SJCRH30 (cell line): ENCODE data around the gene CDC42BPB. TPM values are rescaled to one million over a fixed set of nuclear protein-coding genes. Genes with fewer than 3 reads are reported as not detected.
A peak's percentile ranks its signal among the peaks of the same experiment; 100 is the strongest.

ENCODE experiments used
- DNase-seq, 2 experiments: peaks; one replicate each; pipeline ENCODE4 v3.0.0-alpha.2; 2015 to 2020
- H3K27ac ChIP-seq: fragments of 250-450 bp; sonication (Bioruptor Pico); 2 replicates; pipeline ENCODE4 v1.5.1; 2020; ENCODE audit warnings: mild to moderate bottlenecking, moderate library complexity
- H3K27me3 ChIP-seq: fragments of 250-450 bp; sonication (Bioruptor Pico); 2 replicates; pipeline ENCODE4 v1.5.1; 2020; ENCODE audit warnings: mild to moderate bottlenecking, moderate library complexity
- H3K36me3 ChIP-seq: fragments of 250-450 bp; sonication (Bioruptor Pico); 2 replicates; pipeline ENCODE4 v1.5.1; 2020; ENCODE audit warnings: mild to moderate bottlenecking, moderate library complexity
- H3K4me1 ChIP-seq: fragments of 250-450 bp; sonication (Bioruptor Pico); 2 replicates; pipeline ENCODE4 v1.5.1; 2020; ENCODE audit warnings: mild to moderate bottlenecking, moderate library complexity
- H3K4me3 ChIP-seq: fragments of 250-450 bp; sonication (Bioruptor Pico); 2 replicates; pipeline ENCODE4 v1.5.1; 2020; ENCODE audit warnings: mild to moderate bottlenecking, moderate library complexity
- H3K9me3 ChIP-seq: fragments of 250-450 bp; sonication (Bioruptor Pico); replicated peaks from 2 replicates; pipeline ENCODE4 v1.5.1; 2020; ENCODE audit warnings: mild to moderate bottlenecking, moderate library complexity
- total RNA-seq: library from RNA; depleted of rRNA; stranded (reverse); fragments of >200 nt; shearing (Covaris generic); gene quantifications from 2 replicates; pipeline ENCODE4 v1.2.3, GENCODE V29; 2014

The CDC42BPB gene
- total RNA-seq, 1 experiment from 2014 or later, result 43.4 TPM

- H3K36me3 ChIP-seq, result no peaks in the 10 kb centered on the region
- H3K4me1 ChIP-seq, result peaks cover 3% of the 10 kb centered on the region; the same call in 1 of the 2 replicates
- H3K27ac ChIP-seq, result no peak overlapping the region
- no peak overlapping the region for H3K4me3 ChIP-seq
- DNase-seq, result peak in 1 of 2 experiments; percentile 27
- H3K9me3 ChIP-seq, result no peaks in the 10 kb centered on the region
- peaks cover 20% of the 10 kb centered on the region for H3K27me3 ChIP-seq
These were observed 29.5 kb upstream of the CDC42BPB start for GRCh38 chr14:103086771-103087342.

- Histone ChIP-seq H3K36me3 (no peaks in the 10 kb centered on the region), H3K27ac (no peak overlapping the region), H3K27me3 (peaks cover 12% of the 10 kb centered on the region), H3K4me1 (no peaks in the 10 kb centered on the region), H3K4me3 (no peak overlapping the region), H3K9me3 (no peaks in the 10 kb centered on the region)
- DNase-seq, result no peak
These were observed 28.1 kb upstream of the CDC42BPB start for GRCh38 chr14:103085106-103086091.

GRCh38 chr14:103084021-103084919, 26.9 kb upstream of the CDC42BPB start, which contains the start of gene LBHD2:
Gene LBHD2 (plus strand): TSS chr14:103084210. CDS start chr14:103086013, 1,803 bp downstream.
- Histone ChIP-seq H3K4me1 (no peaks in the 10 kb centered on the region), H3K27me3 (peaks cover 1% of the 10 kb centered on the region; the same call in 1 of the 2 replicates), H3K9me3 (no peaks in the 10 kb centered on the region), H3K36me3 (no peaks in the 10 kb centered on the region), H3K27ac (no peak within 1 kb of the TSS), H3K4me3 (no peak within 1 kb of the TSS)
- DNase-seq, result no peak

GRCh38 chr14:103081951-103082350, 24.6 kb upstream of the CDC42BPB start:
- Histone ChIP-seq H3K4me3 (no peak overlapping the region), H3K36me3 (no peaks in the 10 kb centered on the region), H3K27me3 (no peaks in the 10 kb centered on the region), H3K4me1 (no peaks in the 10 kb centered on the region), H3K27ac (no peak overlapping the region), H3K9me3 (no peaks in the 10 kb centered on the region)
- DNase-seq, result no peak

- H3K9me3 ChIP-seq, result no peaks in the 10 kb centered on the region
These were observed 21.7 kb upstream of the CDC42BPB start for GRCh38 chr14:103078860-103079587.

GRCh38 chr14:103078420-103078749, 21.0 kb upstream of the CDC42BPB start:
- H3K9me3 ChIP-seq, result no peaks in the 10 kb centered on the region
- H3K27ac ChIP-seq, result no peak overlapping the region
- 0 out of 2 replicates have a peak, but pooled peaks cover 5% of the 10 kb centered on the region for H3K27me3 ChIP-seq
- DNase-seq, result peak; percentile 78 to 90
- H3K36me3 ChIP-seq, result no peaks in the 10 kb centered on the region
- no peaks in the 10 kb centered on the region for H3K4me1 ChIP-seq
- no peak overlapping the region for H3K4me3 ChIP-seq

More at GRCh38 chr14:103078860-103079587, 21.7 kb upstream of the CDC42BPB start:
- no peak overlapping the region for H3K27ac ChIP-seq
- DNase-seq, result no peak
- H3K36me3 ChIP-seq, result no peaks in the 10 kb centered on the region
- no peak overlapping the region for H3K4me3 ChIP-seq
- no peaks in the 10 kb centered on the region for H3K27me3 ChIP-seq
- H3K4me1 ChIP-seq, result no peaks in the 10 kb centered on the region

GRCh38 chr14:103074729-103075367, 17.5 kb upstream of the CDC42BPB start:
- H3K4me3 ChIP-seq, result no peak overlapping the region
- no peaks in the 10 kb centered on the region for H3K36me3 ChIP-seq
- H3K27ac ChIP-seq, result no peak overlapping the region
- DNase-seq, result peak; percentile 34 to 39
- no peaks in the 10 kb centered on the region for H3K9me3 ChIP-seq
- no peaks in the 10 kb centered on the region for H3K4me1 ChIP-seq
- H3K27me3 ChIP-seq, result 0 out of 2 replicates have a peak, but pooled peaks cover 8% of the 10 kb centered on the region

- no peaks in the 10 kb centered on the region for H3K4me1 ChIP-seq
- H3K36me3 ChIP-seq, result no peaks in the 10 kb centered on the region
- no peak overlapping the region for H3K4me3 ChIP-seq
- H3K9me3 ChIP-seq, result no peaks in the 10 kb centered on the region
- 0 out of 2 replicates have a peak, but pooled peaks cover 8% of the 10 kb centered on the region for H3K27me3 ChIP-seq
- no peak for DNase-seq
- H3K27ac ChIP-seq, result no peak overlapping the region
These were observed 16.8 kb upstream of the CDC42BPB start for GRCh38 chr14:103073876-103074728.

- H3K4me3 ChIP-seq, result no peak overlapping the region
- no peaks in the 10 kb centered on the region for H3K36me3 ChIP-seq
- 0 out of 2 replicates have a peak, but pooled peaks cover 8% of the 10 kb centered on the region for H3K27me3 ChIP-seq
- no peak overlapping the region for H3K27ac ChIP-seq
- no peak for DNase-seq
- no peaks in the 10 kb centered on the region for H3K9me3 ChIP-seq
- H3K4me1 ChIP-seq, result no peaks in the 10 kb centered on the region
These were observed 16.1 kb upstream of the CDC42BPB start for GRCh38 chr14:103073367-103073875.

GRCh38 chr14:103072595-103073366, 15.4 kb upstream of the CDC42BPB start:
- no peaks in the 10 kb centered on the region for H3K4me1 ChIP-seq
- no peaks in the 10 kb centered on the region for H3K9me3 ChIP-seq
- no peak for DNase-seq
- no peak overlapping the region for H3K27ac ChIP-seq
- H3K36me3 ChIP-seq, result no peaks in the 10 kb centered on the region
- H3K27me3 ChIP-seq, result 0 out of 2 replicates have a peak, but pooled peaks cover 8% of the 10 kb centered on the region
- H3K4me3 ChIP-seq, result no peak overlapping the region

- no peaks in the 10 kb centered on the region for H3K9me3 ChIP-seq
- 0 out of 2 replicates have a peak, but pooled peaks cover 8% of the 10 kb centered on the region for H3K27me3 ChIP-seq
- no peak overlapping the region for H3K4me3 ChIP-seq
- no peak overlapping the region for H3K27ac ChIP-seq
- H3K4me1 ChIP-seq, result no peaks in the 10 kb centered on the region
- H3K36me3 ChIP-seq, result no peaks in the 10 kb centered on the region
- DNase-seq, result no peak
These were observed 14.3 kb upstream of the CDC42BPB start for GRCh38 chr14:103071544-103072251.
